Skeletal muscle satellite cell (primary cell): ENCODE results near the gene DOCK7.
"Not testable (repeated sequence)": the region's sequence is repeated elsewhere in the genome, so short reads cannot be mapped to it uniquely, and the experiment has no call there.

ENCODE experiments used
- H3K27me3 ChIP-seq: 2 replicates; pipeline ENCODE4 v1.7.0; 2013; ENCODE audit warnings: low read length; ENCODE audit not compliant: control insufficient read depth, insufficient read depth
- H3K36me3 ChIP-seq: 2 replicates; pipeline ENCODE4 v1.7.0; 2013; ENCODE audit warnings: mild to moderate bottlenecking, control low read depth, low read length; ENCODE audit not compliant: insufficient read depth
- H3K4me1 ChIP-seq: 2 replicates; pipeline ENCODE4 v1.7.0; 2013; ENCODE audit warnings: low read length; ENCODE audit not compliant: control insufficient read depth, insufficient read depth
- H3K4me2 ChIP-seq: 2 replicates; pipeline ENCODE4 v1.7.0; 2013; ENCODE audit warnings: mild to moderate bottlenecking, low read length
- H3K4me3 ChIP-seq: 2 replicates; pipeline ENCODE4 v1.7.0; 2013; ENCODE audit warnings: low read length
- H3K9ac ChIP-seq: 2 replicates; pipeline ENCODE4 v1.7.0; 2013; ENCODE audit warnings: mild to moderate bottlenecking, low read depth, low read length, moderate library complexity
- H3K9me3 ChIP-seq: replicated peaks from 2 replicates; pipeline ENCODE4 v1.7.0; 2013; ENCODE audit warnings: mild to moderate bottlenecking, control low read depth, low read length

Gene DOCK7

DNA sequence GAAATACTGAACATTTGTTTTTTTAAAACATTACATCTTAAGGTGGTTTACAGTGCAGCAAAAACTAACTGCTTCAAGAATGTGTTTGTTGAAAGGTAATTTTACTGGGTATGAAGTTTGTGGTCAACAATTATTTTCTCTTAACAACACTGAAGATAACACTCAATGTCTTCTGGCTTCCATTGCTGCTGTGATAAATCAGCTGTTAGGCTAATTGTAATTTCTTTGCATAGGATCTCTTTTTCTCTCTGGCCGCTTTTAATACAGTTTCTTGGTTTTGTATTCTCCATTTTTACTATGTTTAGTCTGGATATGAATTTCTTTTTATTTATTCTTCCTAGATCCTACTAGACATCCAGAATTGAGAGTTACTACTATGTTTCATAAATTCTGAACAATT, 44.9 kb downstream of the DOCK7 start:
- Histone ChIP-seq H3K4me1 (no peaks in the 10 kb centered on the region), H3K27me3 (no peaks in the 10 kb centered on the region), H3K9me3 (no peaks in the 10 kb centered on the region), H3K36me3 (peaks cover 51% of the 10 kb centered on the region), H3K4me2 (no peak overlapping the region), H3K9ac (no peak overlapping the region), H3K4me3 (no peak overlapping the region)

DNA sequence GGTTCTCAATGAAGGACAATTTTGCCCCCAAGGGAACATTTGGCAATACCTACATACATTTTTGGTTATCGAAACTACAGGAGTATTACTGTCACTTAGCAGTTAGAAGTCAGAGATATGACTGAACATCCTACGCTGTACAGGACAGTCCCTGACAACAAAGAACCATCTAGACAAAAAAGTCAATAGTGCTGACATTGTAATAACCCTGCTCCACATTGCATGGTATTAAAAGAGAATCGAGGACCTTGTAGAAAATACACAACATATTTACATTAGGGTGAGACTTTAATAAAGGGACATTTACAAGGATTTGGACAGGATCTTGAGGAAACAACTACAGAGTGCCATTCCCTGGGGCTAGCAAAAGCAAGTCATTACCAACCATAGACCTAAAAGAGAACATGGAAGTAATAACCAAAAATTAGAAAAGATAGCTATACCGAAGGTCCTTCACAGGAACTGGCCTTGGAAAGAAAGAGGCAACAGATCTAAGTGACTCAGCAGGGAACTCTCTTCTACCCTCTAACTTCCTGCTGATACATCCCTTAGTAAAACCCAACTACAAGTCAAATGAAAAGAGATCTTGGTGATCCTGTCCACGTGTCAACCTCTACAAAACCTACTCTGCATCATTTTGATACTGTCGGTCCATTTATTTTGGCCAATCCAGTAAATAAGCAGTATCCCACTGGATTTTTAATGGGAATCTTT, 50.6 kb downstream of the DOCK7 start:
- no peak overlapping the region for H3K9ac ChIP-seq
- H3K9me3 ChIP-seq: no peaks in the 10 kb centered on the region
- no peaks in the 10 kb centered on the region for H3K27me3 ChIP-seq
- no peak overlapping the region for H3K4me3 ChIP-seq
- no peaks in the 10 kb centered on the region for H3K4me1 ChIP-seq
- H3K36me3 ChIP-seq: peaks cover 36% of the 10 kb centered on the region
- H3K4me2 ChIP-seq: no peak overlapping the region

DNA sequence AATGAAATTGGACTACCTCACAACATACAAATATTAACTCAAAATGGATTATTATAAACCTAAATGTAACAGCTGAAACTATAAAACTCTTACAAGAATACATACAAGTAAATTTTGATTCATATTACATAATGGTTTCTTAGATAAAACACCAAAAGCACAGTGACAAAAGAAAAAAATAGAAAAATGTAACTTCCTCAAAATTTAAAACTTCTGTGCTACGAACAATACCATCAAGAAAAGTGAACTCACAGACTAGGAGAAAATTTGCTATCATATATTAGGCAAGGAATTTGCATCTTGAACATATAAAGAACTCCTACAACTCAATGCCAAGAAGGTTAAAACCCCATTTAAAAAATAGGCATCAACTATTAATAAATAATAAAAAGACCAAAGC, 59.7 kb downstream of the DOCK7 start:
- no peak overlapping the region for H3K4me2 ChIP-seq
- no peaks in the 10 kb centered on the region for H3K4me1 ChIP-seq
- H3K27me3 ChIP-seq: no peaks in the 10 kb centered on the region
- H3K36me3 ChIP-seq: peaks cover 42% of the 10 kb centered on the region
- H3K9ac ChIP-seq: no peak overlapping the region
- no peaks in the 10 kb centered on the region for H3K9me3 ChIP-seq
- H3K4me3 ChIP-seq: no peak overlapping the region

DNA sequence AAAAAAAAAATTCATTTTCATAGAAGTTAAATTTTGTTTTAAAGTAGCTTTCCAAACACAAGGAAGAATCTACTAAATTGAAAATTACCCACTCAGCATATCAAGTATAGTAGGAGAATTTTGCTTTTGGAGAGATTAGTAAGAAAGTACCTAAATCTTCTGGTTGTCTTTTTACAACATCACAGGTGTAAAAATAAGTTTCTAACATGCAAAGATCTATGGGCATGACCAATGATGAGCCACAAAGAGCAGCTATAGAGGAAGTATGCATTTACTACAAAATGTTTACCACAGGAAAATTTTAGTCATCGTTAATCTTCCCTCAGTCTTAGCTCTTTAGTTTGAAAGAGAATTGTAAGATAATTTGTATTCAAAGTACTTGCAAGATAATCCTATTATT, 62.8 kb downstream of the DOCK7 start:
- H3K36me3 ChIP-seq: peaks cover 18% of the 10 kb centered on the region
- no peaks in the 10 kb centered on the region for H3K9me3 ChIP-seq
- H3K27me3 ChIP-seq: no peaks in the 10 kb centered on the region
- no peak overlapping the region for H3K4me2 ChIP-seq
- H3K9ac ChIP-seq: no peak overlapping the region
- H3K4me3 ChIP-seq: no peak overlapping the region
- peaks cover 11% of the 10 kb centered on the region for H3K4me1 ChIP-seq

DNA sequence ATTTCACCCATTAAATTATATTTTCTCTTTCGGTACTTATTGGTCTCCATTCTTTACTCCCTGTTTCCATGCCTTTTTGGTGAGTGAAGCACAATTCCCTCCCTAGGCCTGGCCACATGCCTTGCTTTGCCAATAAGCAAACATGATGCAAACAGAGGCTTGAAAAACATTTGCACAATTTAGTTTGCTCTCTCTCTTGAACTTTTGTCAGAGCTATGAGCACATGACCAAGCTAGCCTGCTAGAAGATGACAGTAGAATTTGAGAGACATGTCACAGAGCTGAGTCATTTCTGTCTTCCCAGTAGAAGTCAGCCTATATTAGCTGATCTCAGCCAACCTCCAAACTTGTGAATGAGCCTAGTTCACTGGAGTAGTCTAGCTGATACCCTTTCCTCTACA, 66.3 kb downstream of the DOCK7 start:
- Histone ChIP-seq H3K9ac (no peak overlapping the region), H3K27me3 (no peaks in the 10 kb centered on the region), H3K36me3 (peaks cover 22% of the 10 kb centered on the region), H3K4me1 (peaks cover 11% of the 10 kb centered on the region), H3K4me3 (no peak overlapping the region), H3K4me2 (no peak overlapping the region), H3K9me3 (no peaks in the 10 kb centered on the region)

DNA sequence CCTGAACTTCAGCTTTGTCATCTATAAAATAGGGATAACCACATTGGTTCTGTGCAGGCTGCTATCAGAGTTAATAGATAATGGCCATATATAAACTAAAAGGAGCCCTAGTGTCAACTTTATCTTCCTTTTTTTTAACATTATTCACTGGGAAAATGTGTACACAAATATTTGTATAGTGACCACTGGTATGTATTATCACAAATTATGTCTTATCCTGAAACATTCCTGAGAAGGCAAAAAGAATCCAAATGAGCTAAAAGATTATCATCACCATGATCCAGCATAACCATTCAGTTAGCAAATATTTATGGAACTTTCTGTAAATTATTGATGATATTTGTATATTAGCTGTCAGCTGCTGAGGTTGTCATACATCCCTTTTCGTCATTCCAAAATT, 74.3 kb downstream of the DOCK7 start:
- Histone ChIP-seq H3K36me3 (peaks cover 10% of the 10 kb centered on the region), H3K27me3 (no peaks in the 10 kb centered on the region), H3K4me3 (no peak overlapping the region), H3K9me3 (no peaks in the 10 kb centered on the region), H3K9ac (peak overlapping the region; percentile 2), H3K4me1 (peaks cover 18% of the 10 kb centered on the region), H3K4me2 (no peak overlapping the region)

DNA sequence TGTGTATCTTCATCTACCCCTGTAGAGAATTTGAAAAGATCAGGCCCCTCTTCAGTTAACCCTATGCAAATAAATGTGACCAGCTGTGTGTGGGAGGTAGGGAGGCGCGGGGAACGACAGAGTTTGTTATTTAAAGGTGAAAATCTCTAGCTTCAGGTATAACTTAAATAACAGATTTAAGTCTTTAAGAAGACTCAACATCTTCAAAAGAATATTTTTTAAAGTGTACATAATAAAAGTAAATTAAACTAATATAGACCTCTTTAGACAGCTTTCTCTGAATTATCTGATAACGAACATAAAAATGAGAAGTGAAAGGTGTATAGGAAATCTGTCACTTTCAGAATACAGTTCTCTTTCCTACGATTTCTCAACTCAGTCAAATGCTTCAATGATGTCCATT, 74.9 kb downstream of the DOCK7 start:
- no peak overlapping the region for H3K9ac ChIP-seq
- no peak overlapping the region for H3K4me3 ChIP-seq

DNA sequence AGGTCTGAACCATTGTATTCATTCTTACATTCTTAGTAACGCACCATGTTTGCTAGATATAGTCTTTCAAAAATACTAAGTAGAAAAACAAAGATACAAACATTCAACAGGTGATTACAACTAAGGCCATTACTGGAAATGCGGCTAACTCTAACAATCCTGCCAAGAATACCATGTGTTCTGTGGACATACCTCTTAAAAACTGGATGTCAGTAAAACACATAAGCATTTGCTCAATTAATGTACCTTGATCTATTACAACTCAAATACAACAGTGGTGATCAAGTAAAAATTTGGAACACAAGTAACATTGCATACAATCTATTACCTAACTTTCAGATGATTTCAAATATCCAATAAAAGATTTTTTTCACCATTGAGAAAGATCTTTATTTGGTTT, 75.4 kb downstream of the DOCK7 start:
- Histone ChIP-seq H3K9me3 (no peaks in the 10 kb centered on the region), H3K27me3 (no peaks in the 10 kb centered on the region), H3K36me3 (peaks cover 2% of the 10 kb centered on the region), H3K4me2 (no peak overlapping the region), H3K9ac (no peak overlapping the region), H3K4me3 (no peak overlapping the region), H3K4me1 (peaks cover 18% of the 10 kb centered on the region)

More for the DNA sequence above, 74.9 kb downstream of the DOCK7 start:
- H3K27me3 ChIP-seq: no peaks in the 10 kb centered on the region
- peaks cover 7% of the 10 kb centered on the region for H3K36me3 ChIP-seq
- no peaks in the 10 kb centered on the region for H3K9me3 ChIP-seq
- no peak overlapping the region for H3K4me2 ChIP-seq
- H3K4me1 ChIP-seq: peaks cover 18% of the 10 kb centered on the region

DNA sequence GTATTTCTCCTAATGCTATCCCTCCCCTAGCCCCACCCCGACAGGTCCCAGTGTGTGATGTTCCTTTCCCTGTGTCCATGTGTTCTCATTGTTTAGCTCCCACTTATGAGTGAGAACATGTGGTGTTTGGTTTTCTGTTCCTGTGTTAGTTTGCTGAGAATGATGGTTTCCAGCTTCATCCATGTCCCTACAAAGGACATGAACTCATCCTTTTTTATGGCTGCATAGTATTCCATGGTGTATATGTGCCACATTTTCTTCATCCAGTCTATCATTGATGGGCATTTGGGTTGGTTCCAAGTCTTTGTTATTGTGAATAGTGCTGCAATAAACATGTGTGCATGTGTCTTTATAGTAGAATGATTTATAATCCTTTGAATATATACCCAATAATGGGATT, 77.6 kb downstream of the DOCK7 start:
- not testable (repeated sequence) for H3K27me3 ChIP-seq, H3K4me2 ChIP-seq, H3K4me3 ChIP-seq, H3K9me3 ChIP-seq, H3K36me3 ChIP-seq, H3K9ac ChIP-seq
- peaks cover 18% of the 10 kb centered on the region for H3K4me1 ChIP-seq

DNA sequence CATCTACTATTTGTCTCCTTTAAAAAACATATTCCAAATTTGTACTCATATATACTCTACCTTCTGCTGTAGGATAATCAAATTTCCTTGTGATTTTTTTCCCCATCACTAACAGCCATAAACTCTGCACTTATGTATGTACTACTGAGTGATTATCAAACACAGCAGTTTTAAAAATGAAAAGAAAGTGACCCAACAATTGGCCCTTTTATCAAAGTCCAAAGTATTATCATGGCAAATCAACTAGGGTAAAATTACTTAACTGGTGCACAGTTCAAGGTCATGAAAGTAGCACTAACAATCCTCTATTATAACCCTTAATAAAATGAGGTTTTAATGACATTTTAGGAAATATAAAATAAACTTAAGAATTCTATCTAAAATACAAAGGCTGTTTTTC, 79.3 kb downstream of the DOCK7 start:
- no peaks in the 10 kb centered on the region for H3K27me3 ChIP-seq
- no peak overlapping the region for H3K9ac ChIP-seq
- peaks cover 11% of the 10 kb centered on the region for H3K4me1 ChIP-seq
- no peaks in the 10 kb centered on the region for H3K9me3 ChIP-seq
- no peak overlapping the region for H3K4me2 ChIP-seq
- no peak overlapping the region for H3K4me3 ChIP-seq
- H3K36me3 ChIP-seq: no peaks in the 10 kb centered on the region

DNA sequence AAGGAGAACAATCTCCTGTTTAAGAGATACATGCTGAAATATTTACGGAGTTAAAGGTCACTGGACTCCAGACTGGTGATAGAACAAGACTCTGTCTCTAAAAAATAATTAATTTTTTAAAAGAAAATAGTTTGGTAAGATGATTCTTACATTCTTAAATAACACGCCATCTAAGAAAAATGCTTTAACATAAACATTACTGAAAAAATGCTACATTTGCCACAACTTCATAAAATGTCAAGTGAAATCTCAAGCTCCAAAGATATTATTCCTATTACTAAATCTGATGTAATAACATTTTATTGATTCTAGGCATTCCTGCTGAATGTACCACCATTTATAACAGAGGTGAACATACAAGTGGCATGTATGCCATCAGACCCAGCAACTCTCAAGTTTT, 86.7 kb downstream of the DOCK7 start:
- peaks cover 4% of the 10 kb centered on the region for H3K4me1 ChIP-seq
- no peak overlapping the region for H3K4me3 ChIP-seq
- no peaks in the 10 kb centered on the region for H3K27me3 ChIP-seq
- no peak overlapping the region for H3K4me2 ChIP-seq
- no peaks in the 10 kb centered on the region for H3K36me3 ChIP-seq
- H3K9ac ChIP-seq: no peak overlapping the region
- H3K9me3 ChIP-seq: no peaks in the 10 kb centered on the region

DNA sequence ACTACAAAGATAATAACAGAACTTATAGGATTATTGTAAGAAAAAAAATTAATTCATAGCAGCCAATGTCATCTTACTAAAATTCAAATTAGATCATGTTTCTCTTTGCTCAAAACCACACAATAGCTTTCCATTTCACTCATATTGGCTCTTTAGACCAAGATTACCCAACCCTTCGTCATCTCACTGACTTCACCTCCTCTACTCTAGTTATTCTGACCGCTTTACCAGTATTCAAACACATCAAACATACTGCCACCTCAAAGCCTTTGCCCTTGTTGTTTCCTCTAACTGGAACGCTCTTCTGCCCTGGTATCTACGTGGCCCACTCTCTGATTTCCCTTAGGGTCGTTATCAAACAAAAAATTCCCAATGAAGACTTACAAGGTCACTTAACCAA, 89.1 kb downstream of the DOCK7 start:
- Histone ChIP-seq H3K4me2 (no peak overlapping the region), H3K4me1 (peaks cover 11% of the 10 kb centered on the region), H3K27me3 (no peaks in the 10 kb centered on the region), H3K9me3 (no peaks in the 10 kb centered on the region), H3K36me3 (no peaks in the 10 kb centered on the region), H3K4me3 (no peak overlapping the region), H3K9ac (no peak overlapping the region)
